DMS 273 treated with DMSO at 0.1 percent for 48 hours (cell line): ENCODE results near the gene ABHD8.

ENCODE experiments used
- DNase-seq: peaks from one replicate; lab custom pipeline; 2025; lab: John Stamatoyannopoulos, UW

The ABHD8 gene

GRCh38 chr19:17242431-17243208 is 60.6 kb downstream of the ABHD8 start:
- no peak for DNase-seq
